ENCODE measurements around the gene KIF1B.

DNA sequence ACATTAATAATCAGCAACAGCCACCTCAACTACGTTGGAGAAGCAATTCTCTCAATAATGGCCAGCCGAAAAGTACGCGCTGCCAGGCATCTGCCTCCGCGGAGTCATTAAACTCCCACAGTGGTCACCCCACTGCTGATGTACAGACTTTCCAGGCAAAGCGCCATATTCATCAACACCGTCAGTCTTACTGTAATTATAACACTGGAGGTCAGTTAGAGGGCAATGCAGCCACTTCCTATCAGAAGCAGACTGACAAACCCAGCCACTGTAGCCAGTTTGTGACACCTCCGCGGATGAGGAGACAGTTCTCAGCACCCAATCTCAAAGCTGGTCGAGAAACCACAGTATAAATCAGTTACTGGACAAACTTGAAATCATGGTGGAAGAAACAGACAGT lies 93.9 kb downstream of the KIF1B start:
- TF ChIP-seq, protein P1, sequence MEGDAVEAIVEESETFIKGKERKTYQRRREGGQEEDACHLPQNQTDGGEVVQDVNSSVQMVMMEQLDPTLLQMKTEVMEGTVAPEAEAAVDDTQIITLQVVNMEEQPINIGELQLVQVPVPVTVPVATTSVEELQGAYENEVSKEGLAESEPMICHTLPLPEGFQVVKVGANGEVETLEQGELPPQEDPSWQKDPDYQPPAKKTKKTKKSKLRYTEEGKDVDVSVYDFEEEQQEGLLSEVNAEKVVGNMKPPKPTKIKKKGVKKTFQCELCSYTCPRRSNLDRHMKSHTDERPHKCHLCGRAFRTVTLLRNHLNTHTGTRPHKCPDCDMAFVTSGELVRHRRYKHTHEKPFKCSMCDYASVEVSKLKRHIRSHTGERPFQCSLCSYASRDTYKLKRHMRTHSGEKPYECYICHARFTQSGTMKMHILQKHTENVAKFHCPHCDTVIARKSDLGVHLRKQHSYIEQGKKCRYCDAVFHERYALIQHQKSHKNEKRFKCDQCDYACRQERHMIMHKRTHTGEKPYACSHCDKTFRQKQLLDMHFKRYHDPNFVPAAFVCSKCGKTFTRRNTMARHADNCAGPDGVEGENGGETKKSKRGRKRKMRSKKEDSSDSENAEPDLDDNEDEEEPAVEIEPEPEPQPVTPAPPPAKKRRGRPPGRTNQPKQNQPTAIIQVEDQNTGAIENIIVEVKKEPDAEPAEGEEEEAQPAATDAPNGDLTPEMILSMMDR (IDR thresholded peaks at IDR 0.05; ENCODE audit: low read length): no peak
- no peak for TF ChIP-seq EZH2 (IDR thresholded peaks at IDR 0.05; ENCODE audit: borderline replicate concordance, low read length)

Measured in OCI-LY1 (cell line).